Stimulated activated CD4-positive, alpha-beta T cell treated with anti-CD3 and anti-CD28 coated beads, Interleukin-12 subunit alpha, Interleukin-12 subunit beta, amount 100 ng/mL, for 24 hours (primary cell): ENCODE data around the gene NOXA1.
A peak's percentile ranks its signal among the peaks of the same experiment; 100 is the strongest.
"Not testable (repeated sequence)": the region's sequence is repeated elsewhere in the genome, so short reads cannot be mapped to it uniquely, and the experiment has no call there.

ENCODE experiments used
- DNase-seq, 2 experiments: peaks; one replicate each; pipeline ENCODE4 v3.0.0-alpha.2; 2020; ENCODE audit warnings: low read depth in 2 of 2

Gene NOXA1

GRCh38 chr9:137422604-137423513 lies at the start of gene NOXA1, which contains the start of gene EXD3:
Gene NOXA1, plus strand, starts transcription at chr9:137423393. Its CDS starts 137 bp downstream, at chr9:137423530.
Gene EXD3, minus strand, starts transcription at chr9:137423162. Its CDS starts 27,805 bp downstream, at chr9:137395357.
- DNase-seq, result peak; percentile 87 to 94

- DNase-seq, result no peak
These were observed 49.6 kb upstream of the NOXA1 start for GRCh38 chr9:137373611-137373980.

GRCh38 chr9:137374131-137374845 lies 48.9 kb upstream of the NOXA1 start:
- no peak for DNase-seq

- DNase-seq, result no peak
These were observed 47.7 kb upstream of the NOXA1 start for GRCh38 chr9:137375321-137376058.

GRCh38 chr9:137376386-137376785 lies 46.8 kb upstream of the NOXA1 start:
- no peak for DNase-seq

GRCh38 chr9:137378688-137379410 lies 44.3 kb upstream of the NOXA1 start:
- not testable (repeated sequence) for DNase-seq

GRCh38 chr9:137379761-137380161 lies 43.4 kb upstream of the NOXA1 start:
- no peak for DNase-seq

- DNase-seq, result no peak
These were observed 43.0 kb upstream of the NOXA1 start for GRCh38 chr9:137380171-137380570.

GRCh38 chr9:137380606-137381005 lies 42.6 kb upstream of the NOXA1 start:
- DNase-seq, result no peak

GRCh38 chr9:137381501-137382443 lies 41.4 kb upstream of the NOXA1 start:
- no peak for DNase-seq

GRCh38 chr9:137382444-137383080 lies 40.6 kb upstream of the NOXA1 start:
- DNase-seq, result no peak

GRCh38 chr9:137383081-137383783 lies 40.0 kb upstream of the NOXA1 start:
- DNase-seq, result no peak

- no peak for DNase-seq
These were observed 39.1 kb upstream of the NOXA1 start for GRCh38 chr9:137383784-137384756.

- no peak for DNase-seq
These were observed 38.0 kb upstream of the NOXA1 start for GRCh38 chr9:137385061-137385655.

- DNase-seq, result not testable (repeated sequence)
These were observed 36.6 kb upstream of the NOXA1 start for GRCh38 chr9:137386507-137387113.

GRCh38 chr9:137387114-137387890 lies 35.9 kb upstream of the NOXA1 start:
- DNase-seq, result peak in 1 of 2 experiments; percentile 11
